GM19193 (cell line): Measurements from ENCODE around the gene FBXL7.

Experiments used
- POLR2A ChIP-seq: IDR thresholded peaks from 4 replicates; pipeline ENCODE4 v1.6.1; 2011; ENCODE audit not compliant: insufficient read depth, insufficient read length; ENCODE audit errors: extremely low read depth

FBXL7 gene

GRCh38 chr5:15956622-15957021, 456.6 kb downstream of the FBXL7 start:
- no peak for TF ChIP-seq POLR2A

DNA sequence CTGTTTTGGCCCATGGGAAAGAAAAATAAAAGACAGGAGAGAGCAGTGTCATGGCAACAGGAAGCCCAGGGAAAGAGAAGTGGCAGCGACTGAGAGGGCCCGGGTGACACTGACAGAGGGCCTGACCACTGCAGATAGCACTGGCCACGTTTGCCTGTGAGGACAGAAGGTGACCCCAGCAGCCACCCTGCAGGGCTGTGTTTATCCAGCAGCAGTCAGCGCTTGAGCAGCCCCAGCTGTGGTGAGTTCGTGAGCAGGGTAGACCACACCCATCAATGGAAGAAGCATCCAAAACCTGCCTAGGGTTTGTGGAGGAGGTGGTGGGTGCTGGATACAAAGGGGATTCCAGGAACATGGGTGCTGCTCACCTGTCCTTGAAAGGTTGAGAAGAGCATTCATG, 457.1 kb downstream of the FBXL7 start:
- no peak for TF ChIP-seq POLR2A

GRCh38 chr5:15959370-15960164, 459.6 kb downstream of the FBXL7 start:
- no peak for TF ChIP-seq POLR2A

- TF ChIP-seq POLR2A: no peak
Observed at GRCh38 chr5:15966066-15966640, 466.2 kb downstream of the FBXL7 start.

- no peak for TF ChIP-seq POLR2A
Observed at GRCh38 chr5:15966651-15967050, 466.7 kb downstream of the FBXL7 start.

DNA sequence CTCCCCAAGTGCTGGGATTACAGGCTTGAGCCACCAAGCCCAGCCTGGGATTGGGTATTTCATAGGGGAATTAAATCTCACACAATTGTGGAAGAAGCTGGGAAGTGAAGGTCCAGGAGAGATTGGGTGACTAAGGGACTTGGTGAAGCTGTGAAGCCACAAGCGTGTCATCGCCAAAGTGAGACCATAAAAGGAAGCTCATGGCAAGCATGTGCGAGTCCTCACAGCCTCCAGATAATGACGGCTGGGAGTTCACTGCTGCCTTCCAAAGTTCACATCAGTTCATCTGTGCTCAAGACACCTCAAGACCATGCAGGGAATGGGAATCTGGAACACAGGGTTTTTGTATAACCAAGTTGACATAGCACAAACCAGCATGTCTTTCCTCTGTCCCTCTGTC, 469.0 kb downstream of the FBXL7 start:
- no peak for TF ChIP-seq POLR2A

GRCh38 chr5:15977851-15978250, 477.9 kb downstream of the FBXL7 start:
- no peak for TF ChIP-seq POLR2A

DNA sequence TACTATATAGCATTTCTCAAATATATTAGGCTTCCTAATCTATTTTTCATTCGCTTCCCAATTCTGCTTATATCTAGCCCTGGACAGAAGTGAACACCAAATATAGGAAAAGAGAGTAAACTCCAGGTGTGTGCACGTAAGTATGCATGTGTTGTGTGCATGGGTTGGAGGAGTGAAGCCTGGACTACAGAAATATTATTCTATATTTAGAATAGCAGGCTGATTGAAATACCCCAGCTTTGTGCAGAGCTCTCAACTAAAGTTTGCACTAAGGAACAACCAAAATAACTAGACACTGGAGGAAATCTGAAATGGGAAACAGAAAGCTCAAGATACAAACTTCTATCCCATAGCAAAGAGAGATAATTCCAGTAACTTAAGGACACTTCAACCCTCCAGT, 480.9 kb downstream of the FBXL7 start:
- no peak for TF ChIP-seq POLR2A

- no peak for TF ChIP-seq POLR2A
Observed at GRCh38 chr5:15983392-15983791, 483.4 kb downstream of the FBXL7 start.
